ENCODE results near the gene ABHD12B. TPM values are rescaled to one million over a fixed set of nuclear protein-coding genes. Genes with fewer than 3 reads are reported as not detected.
"Not testable (repeated sequence)": the region's sequence is repeated elsewhere in the genome, so short reads cannot be mapped to it uniquely, and the experiment has no call there.

ABHD12B gene
- total RNA-seq, 1 donor = not detected

DNA sequence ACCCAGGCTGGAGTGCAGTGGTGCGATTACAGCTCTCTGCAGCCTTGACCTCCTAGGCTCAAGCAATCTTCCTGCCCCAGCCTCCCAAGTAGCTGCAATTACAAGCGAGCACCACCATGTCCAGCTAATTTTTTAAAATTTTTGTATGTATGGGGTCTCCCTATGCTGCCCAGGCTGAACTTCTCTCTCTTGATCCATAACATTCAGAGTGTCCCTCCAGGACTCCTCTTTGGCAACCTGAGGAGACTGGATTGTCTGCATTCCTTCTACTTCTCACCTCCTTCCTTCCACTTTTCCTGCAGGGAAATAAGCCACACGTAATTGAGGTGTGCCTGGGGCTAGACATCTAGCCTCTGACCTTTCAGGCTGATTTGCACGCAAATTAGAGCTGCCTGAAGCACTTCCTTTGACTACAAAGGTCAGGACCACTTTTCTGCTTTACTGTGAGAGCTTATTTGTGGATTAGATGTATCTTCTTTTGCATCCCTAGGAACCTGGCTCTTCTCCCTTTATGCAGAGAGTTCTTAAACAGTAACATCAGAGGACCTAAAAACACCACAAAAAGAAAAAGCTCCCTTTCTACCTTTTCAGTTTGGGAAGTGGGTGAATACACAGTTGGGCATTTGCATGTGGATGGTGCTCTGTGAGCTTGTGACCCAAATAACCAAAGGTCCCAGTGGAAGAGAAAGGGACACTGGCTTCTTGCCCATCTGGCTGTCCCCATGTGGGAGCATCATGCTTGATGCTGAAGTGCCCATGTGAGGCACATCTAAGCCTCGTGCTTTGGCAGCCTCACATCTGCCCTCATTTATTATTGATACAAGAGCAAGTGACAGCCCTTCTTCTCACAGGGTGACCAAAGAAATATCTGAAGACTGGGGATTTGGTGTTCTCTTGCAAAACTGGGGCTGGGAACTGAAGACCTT, 38.9 kb downstream of the ABHD12B start:
- H3K4me3 ChIP-seq (ENCODE audit: low read depth, low read length) = no peak overlapping the region
- no peak for DNase-seq (ENCODE audit: low read depth)
- TF ChIP-seq, protein P1, sequence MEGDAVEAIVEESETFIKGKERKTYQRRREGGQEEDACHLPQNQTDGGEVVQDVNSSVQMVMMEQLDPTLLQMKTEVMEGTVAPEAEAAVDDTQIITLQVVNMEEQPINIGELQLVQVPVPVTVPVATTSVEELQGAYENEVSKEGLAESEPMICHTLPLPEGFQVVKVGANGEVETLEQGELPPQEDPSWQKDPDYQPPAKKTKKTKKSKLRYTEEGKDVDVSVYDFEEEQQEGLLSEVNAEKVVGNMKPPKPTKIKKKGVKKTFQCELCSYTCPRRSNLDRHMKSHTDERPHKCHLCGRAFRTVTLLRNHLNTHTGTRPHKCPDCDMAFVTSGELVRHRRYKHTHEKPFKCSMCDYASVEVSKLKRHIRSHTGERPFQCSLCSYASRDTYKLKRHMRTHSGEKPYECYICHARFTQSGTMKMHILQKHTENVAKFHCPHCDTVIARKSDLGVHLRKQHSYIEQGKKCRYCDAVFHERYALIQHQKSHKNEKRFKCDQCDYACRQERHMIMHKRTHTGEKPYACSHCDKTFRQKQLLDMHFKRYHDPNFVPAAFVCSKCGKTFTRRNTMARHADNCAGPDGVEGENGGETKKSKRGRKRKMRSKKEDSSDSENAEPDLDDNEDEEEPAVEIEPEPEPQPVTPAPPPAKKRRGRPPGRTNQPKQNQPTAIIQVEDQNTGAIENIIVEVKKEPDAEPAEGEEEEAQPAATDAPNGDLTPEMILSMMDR (IDR thresholded peaks at IDR 0.05; ENCODE audit: insufficient read depth, low read length) = no peak

DNA sequence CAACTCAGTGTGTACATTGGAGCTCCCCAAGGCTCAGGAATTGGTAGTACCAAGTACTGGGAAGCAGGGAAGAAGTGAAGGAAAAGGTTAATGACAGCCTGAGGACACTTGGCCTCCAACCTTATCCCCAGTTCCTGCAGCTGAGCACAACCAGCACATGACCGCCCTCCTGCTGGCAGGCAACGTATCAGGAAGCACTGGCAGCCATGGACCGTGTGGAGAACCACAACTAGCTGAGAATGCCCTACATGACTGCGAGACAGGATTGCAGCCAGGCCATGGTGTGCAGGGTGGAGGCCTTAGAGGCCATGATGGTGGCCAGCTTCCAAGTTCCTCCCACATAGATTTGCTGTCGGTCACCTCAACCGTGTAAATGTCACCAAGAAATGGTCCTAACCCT, 45.6 kb downstream of the ABHD12B start:
- TF ChIP-seq, protein P1 (IDR thresholded peaks at IDR 0.05; ENCODE audit: insufficient read depth, low read length) = no peak
- no peak overlapping the region for H3K4me3 ChIP-seq (ENCODE audit: low read depth, low read length)
- DNase-seq (ENCODE audit: low read depth) = no peak

DNA sequence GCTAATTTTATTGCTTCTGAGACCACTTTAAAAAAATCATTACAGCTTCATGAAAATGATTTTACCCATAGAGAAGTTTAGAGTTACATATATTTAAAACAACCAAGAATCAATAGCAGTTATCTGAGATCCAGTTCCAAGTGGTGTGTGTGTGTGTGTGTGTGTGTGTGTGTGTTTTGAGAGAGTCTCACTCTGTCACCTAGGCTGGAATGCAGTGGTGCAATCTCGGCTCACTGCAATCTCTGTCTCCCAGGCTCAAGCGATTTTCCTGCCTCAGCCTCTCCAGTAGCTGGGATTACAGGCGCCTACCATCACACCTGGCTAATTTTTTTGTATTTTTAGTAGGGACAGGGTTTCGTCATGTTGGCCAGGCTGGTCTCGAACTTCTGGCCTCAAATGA, 47.7 kb downstream of the ABHD12B start:
- DNase-seq (ENCODE audit: low read depth); H3K4me3 ChIP-seq (ENCODE audit: low read depth, low read length): not testable (repeated sequence)

DNA sequence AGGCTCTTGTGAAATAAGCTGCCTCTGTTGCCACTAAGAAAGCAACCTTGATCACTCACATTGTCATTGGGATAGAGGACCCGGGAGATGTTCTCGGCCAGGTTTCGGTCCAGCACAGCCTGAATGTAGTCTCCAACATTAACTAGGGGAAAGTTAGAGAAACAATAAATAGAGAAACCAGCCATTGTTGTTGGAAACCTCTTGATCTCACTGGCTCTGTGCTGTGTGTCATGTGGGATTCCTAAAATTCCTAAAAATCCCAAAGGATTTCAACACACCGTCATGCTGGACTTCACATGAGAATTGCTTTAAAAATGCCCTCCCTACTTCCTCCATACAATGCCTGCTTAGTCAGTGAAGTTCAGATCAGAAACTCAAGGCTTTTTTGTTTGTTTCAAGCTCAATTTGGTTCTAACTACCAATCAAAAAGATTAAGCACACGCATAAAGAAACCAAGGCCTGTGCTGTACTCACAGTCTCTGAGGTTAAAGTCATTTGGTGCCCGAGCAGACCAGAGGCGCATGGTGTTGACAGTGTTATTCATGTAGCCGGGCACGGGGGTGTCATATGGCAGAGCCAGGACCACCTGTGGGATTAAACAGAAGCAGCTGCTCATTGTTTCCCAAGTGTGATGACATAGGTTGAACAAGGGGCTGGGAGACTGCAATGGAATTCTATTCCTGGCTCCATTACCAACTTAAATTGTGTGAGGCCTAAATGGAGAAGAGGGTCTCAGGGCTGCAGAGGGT, 48.8 kb downstream of the ABHD12B start:
- no peak overlapping the region for H3K4me3 ChIP-seq (ENCODE audit: low read depth, low read length)
- TF ChIP-seq, protein P1 (IDR thresholded peaks at IDR 0.05; ENCODE audit: insufficient read depth, low read length) = no peak
- DNase-seq (ENCODE audit: low read depth) = peak; percentile 95

DNA sequence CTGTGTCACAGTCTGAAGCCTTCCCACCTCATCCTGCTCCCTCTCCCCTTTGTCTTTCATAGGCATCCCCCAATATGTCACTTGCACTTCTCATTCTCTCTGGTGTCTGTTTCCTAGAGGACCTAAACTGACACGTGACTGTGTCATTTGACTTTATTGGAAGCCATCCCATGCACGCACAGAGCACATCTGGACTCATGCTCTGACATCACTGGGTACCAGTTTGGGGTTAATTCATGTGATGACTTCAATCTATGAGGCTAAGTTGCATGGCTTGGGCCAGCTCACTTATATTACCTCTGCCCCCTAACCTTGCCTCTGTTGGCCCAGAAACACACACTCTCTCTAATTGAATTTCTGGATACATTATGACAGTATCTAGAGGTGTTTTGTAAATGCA, 51.0 kb downstream of the ABHD12B start:
- no peak overlapping the region for H3K4me3 ChIP-seq (ENCODE audit: low read depth, low read length)
- TF ChIP-seq, protein P1 (IDR thresholded peaks at IDR 0.05; ENCODE audit: insufficient read depth, low read length) = no peak

DNA sequence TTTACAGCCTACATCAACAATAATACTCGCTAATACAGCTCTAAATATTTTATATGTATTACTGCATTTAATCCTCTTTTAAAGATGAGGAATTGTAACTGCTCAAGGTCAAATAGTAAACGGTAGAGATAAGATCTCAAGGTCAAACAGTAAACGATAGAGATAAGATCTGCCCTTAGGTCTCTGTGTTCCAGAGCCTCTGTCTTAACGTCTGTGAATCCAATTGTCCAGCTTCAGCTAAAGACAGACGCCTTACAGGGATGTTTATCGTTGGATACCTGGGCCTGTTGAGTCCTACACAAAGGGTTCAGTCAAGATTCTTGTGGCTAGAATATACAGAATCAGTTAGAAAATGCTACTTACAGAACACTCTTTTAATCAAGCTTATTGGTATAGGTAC, 52.4 kb downstream of the ABHD12B start:
- TF ChIP-seq, protein P1 (IDR thresholded peaks at IDR 0.05; ENCODE audit: insufficient read depth, low read length) = no peak
- no peak overlapping the region for H3K4me3 ChIP-seq (ENCODE audit: low read depth, low read length)
- no peak for DNase-seq (ENCODE audit: low read depth)

More for the DNA sequence above, 51.0 kb downstream of the ABHD12B start:
- DNase-seq (ENCODE audit: low read depth) = no peak

DNA sequence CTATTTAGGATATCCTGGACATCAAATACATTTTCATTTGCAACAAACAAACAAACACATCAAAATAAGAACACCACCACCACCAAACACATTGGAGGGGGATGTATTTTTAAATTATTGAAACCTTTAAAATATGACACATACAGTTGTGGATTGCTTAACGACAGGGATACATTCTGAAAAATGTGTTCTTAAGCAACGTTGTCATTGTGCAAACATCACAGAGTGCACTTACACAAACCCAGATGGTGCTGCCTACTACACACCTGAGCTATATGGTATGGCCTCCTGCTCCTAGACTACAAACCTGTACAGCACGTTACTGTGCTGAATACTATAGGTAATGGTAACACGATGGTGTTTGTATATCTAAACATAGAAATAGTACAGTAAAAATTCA, 53.0 kb downstream of the ABHD12B start:
- no peak for DNase-seq (ENCODE audit: low read depth)
- H3K4me3 ChIP-seq (ENCODE audit: low read depth, low read length) = no peak overlapping the region
- TF ChIP-seq, protein P1 (IDR thresholded peaks at IDR 0.05; ENCODE audit: insufficient read depth, low read length) = no peak

Measured in fibroblast of the aortic adventitia (primary cell).